Measurements from ENCODE around the gene PCDHB9. TPM values are rescaled to one million over a fixed set of nuclear protein-coding genes. Genes with fewer than 3 reads are reported as not detected.
"Not testable (repeated sequence)": the region's sequence is repeated elsewhere in the genome, so short reads cannot be mapped to it uniquely, and the experiment has no call there.

Gene PCDHB9
- total and polyA plus RNA-seq, 2 experiments from 2014 or later: 0.27 to 0.63 TPM

DNA sequence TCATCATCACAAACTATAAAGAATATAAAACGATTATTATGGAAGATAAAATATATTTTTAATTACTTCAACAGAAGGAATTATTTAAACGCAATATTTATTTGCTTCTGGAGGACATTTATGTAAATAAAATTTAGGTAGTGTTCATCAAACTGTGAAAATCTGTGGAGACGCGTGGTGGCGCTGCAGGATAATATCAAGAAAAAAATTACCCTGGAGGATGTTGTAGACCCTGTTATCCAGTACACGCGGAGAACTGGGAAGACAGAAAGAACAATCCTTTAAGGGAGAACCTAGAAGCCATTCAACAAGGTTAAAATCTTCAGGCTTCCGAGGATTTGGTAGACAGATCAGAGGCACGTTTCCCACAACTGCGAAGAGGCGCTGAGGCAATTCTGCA, 21.5 kb downstream of the PCDHB9 start, which contains the start of gene PCDHB12:
TSS of gene PCDHB12 (plus strand) at position 242 of the 400 bp plus-strand sequence. CDS start 189 bp downstream, outside the sequence.
- Histone ChIP-seq H3K36me3 (ENCODE audit: insufficient read depth) (no peaks in the 10 kb centered on the region), H3K27ac (ENCODE audit: low read depth) (no peak within 1 kb of the TSS), H3K4me3 (peak within 1 kb of the TSS; percentile 43), H3K9me2 (ENCODE audit: insufficient read depth) (no peaks in the 10 kb centered on the region), H3K27me3 (ENCODE audit: insufficient read depth) (no peaks in the 10 kb centered on the region), H3K79me2 (replicated peaks; ENCODE audit: insufficient read depth) (no peaks in the 10 kb centered on the region), H3K4me1 (ENCODE audit: insufficient read depth) (no peaks in the 10 kb centered on the region), H3F3A (replicated peaks; ENCODE audit: low read depth) (no peaks in the 10 kb centered on the region), H3K4me2 (peak within 1 kb of the TSS; percentile 67), H2AFZ (peak within 1 kb of the TSS; percentile 84), H4K20me1 (replicated peaks; ENCODE audit: insufficient read depth) (no peaks in the 10 kb centered on the region)
- Mint-ChIP-seq H3K4me3 (peak within 1 kb of the TSS; percentile 60), H3K27me3 (ENCODE audit: insufficient read depth, low read depth, poor library complexity) (peaks cover 10% of the 10 kb centered on the region), H3K27ac (no peak within 1 kb of the TSS), H3K4me1 (no peaks in the 10 kb centered on the region; the same call in 2 of the 3 replicates), H3K36me3 (ENCODE audit: low read depth) (peaks cover 10% of the 10 kb centered on the region), H3K9me3 (peaks cover 15% of the 10 kb centered on the region)
- TF ChIP-seq, protein P1, sequence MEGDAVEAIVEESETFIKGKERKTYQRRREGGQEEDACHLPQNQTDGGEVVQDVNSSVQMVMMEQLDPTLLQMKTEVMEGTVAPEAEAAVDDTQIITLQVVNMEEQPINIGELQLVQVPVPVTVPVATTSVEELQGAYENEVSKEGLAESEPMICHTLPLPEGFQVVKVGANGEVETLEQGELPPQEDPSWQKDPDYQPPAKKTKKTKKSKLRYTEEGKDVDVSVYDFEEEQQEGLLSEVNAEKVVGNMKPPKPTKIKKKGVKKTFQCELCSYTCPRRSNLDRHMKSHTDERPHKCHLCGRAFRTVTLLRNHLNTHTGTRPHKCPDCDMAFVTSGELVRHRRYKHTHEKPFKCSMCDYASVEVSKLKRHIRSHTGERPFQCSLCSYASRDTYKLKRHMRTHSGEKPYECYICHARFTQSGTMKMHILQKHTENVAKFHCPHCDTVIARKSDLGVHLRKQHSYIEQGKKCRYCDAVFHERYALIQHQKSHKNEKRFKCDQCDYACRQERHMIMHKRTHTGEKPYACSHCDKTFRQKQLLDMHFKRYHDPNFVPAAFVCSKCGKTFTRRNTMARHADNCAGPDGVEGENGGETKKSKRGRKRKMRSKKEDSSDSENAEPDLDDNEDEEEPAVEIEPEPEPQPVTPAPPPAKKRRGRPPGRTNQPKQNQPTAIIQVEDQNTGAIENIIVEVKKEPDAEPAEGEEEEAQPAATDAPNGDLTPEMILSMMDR (conservative IDR thresholded peaks at IDR 0.05; ENCODE audit: low read depth in 2 of 2): peak; percentile 59 to 71
- no peak for TF ChIP-seq ZNF331 (CRISPR knock-in tag; IDR thresholded peaks at IDR 0.05; ENCODE audit: low read depth)
- DNase-seq (ENCODE audit: low spot score) (peak; percentile 74), ATAC-seq (no peak)

DNA sequence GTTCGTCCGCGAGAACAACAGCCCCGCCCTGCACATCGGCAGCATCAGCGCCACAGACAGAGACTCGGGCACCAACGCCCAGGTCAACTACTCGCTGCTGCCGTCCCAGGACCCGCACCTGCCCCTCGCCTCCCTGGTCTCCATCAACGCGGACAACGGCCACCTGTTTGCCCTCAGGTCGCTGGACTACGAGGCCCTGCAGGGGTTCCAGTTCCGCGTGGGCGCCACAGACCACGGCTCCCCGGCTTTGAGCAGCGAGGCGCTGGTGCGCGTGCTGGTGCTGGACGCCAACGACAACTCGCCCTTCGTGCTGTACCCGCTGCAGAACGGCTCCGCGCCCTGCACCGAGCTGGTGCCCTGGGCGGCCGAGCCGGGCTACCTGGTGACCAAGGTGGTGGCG, 23.3 kb downstream of the PCDHB9 start:
- not testable (repeated sequence) for H3K4me3 Mint-ChIP-seq; H3F3A ChIP-seq (replicated peaks; ENCODE audit: low read depth); H3K27ac Mint-ChIP-seq; H3K27ac ChIP-seq (ENCODE audit: low read depth); H3K27me3 Mint-ChIP-seq (ENCODE audit: insufficient read depth, low read depth, poor library complexity); ATAC-seq; H3K36me3 ChIP-seq (ENCODE audit: insufficient read depth); H3K4me1 Mint-ChIP-seq; H3K4me2 ChIP-seq; H3K79me2 ChIP-seq (replicated peaks; ENCODE audit: insufficient read depth); H3K9me2 ChIP-seq (ENCODE audit: insufficient read depth); DNase-seq (ENCODE audit: low spot score); H3K4me1 ChIP-seq (ENCODE audit: insufficient read depth); H4K20me1 ChIP-seq (replicated peaks; ENCODE audit: insufficient read depth); H2AFZ ChIP-seq; H3K27me3 ChIP-seq (ENCODE audit: insufficient read depth); H3K4me3 ChIP-seq
- Mint-ChIP-seq H3K36me3 (ENCODE audit: low read depth) (peaks cover 20% of the 10 kb centered on the region), H3K9me3 (peaks cover 28% of the 10 kb centered on the region)

DNA sequence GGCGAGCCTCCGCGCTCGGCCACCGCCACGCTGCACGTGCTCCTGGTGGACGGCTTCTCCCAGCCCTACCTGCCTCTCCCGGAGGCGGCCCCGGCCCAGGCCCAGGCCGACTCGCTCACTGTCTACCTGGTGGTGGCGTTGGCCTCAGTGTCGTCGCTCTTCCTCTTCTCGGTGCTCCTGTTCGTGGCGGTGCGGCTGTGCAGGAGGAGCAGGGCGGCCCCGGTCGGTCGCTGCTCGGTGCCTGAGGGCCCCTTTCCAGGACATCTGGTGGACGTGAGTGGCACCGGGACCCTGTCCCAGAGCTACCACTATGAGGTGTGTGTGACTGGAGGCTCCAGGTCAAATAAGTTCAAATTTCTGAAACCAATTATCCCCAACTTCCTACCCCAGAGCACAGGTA, 23.9 kb downstream of the PCDHB9 start:
- not testable (repeated sequence) for H3K4me3 ChIP-seq; H3K4me1 Mint-ChIP-seq; ATAC-seq; H3K4me3 Mint-ChIP-seq; H4K20me1 ChIP-seq (replicated peaks; ENCODE audit: insufficient read depth); H2AFZ ChIP-seq; H3K36me3 ChIP-seq (ENCODE audit: insufficient read depth); H3K27me3 Mint-ChIP-seq (ENCODE audit: insufficient read depth, low read depth, poor library complexity); H3K79me2 ChIP-seq (replicated peaks; ENCODE audit: insufficient read depth); H3K27ac Mint-ChIP-seq; DNase-seq (ENCODE audit: low spot score); H3K9me2 ChIP-seq (ENCODE audit: insufficient read depth); H3K4me1 ChIP-seq (ENCODE audit: insufficient read depth); H3F3A ChIP-seq (replicated peaks; ENCODE audit: low read depth); H3K27me3 ChIP-seq (ENCODE audit: insufficient read depth); H3K4me2 ChIP-seq; H3K27ac ChIP-seq (ENCODE audit: low read depth)
- Mint-ChIP-seq H3K9me3 (peaks cover 30% of the 10 kb centered on the region), H3K36me3 (ENCODE audit: low read depth) (peaks cover 22% of the 10 kb centered on the region)

All from GM23338 (cell line).